Chondrocyte (in vitro differentiated cells): ENCODE results near the gene KCTD1. TPM values are rescaled to one million over a fixed set of nuclear protein-coding genes. Genes with fewer than 3 reads are reported as not detected.
A peak's percentile ranks its signal among the peaks of the same experiment; 100 is the strongest.
"Not testable (repeated sequence)": the region's sequence is repeated elsewhere in the genome, so short reads cannot be mapped to it uniquely, and the experiment has no call there.

Experiments
- DNase-seq: peaks from one replicate; pipeline ENCODE4 v3.0.0; 2021; ENCODE audit warnings: mixed read lengths, low spot score
- H3K27ac Mint-ChIP-seq: one replicate; pipeline ENCODE4 v1.8.0; 2021; ENCODE audit warnings: mild to moderate bottlenecking, moderate library complexity, mixed read lengths; ENCODE audit not compliant: unreplicated experiment
- H3K27me3 Mint-ChIP-seq: 2 replicates; pipeline ENCODE4 v1.8.0; 2021; ENCODE audit warnings: low read depth, mixed read lengths
- H3K36me3 Mint-ChIP-seq: 2 replicates; pipeline ENCODE4 v1.8.0; 2021; ENCODE audit warnings: low read depth, mixed read lengths
- H3K4me1 Mint-ChIP-seq: 2 replicates; pipeline ENCODE4 v1.8.0; 2021; ENCODE audit warnings: low read depth, mild to moderate bottlenecking, mixed read lengths
- H3K4me3 Mint-ChIP-seq: one replicate; pipeline ENCODE4 v1.8.0; 2021; ENCODE audit warnings: mild to moderate bottlenecking, moderate library complexity, mixed read lengths; ENCODE audit not compliant: unreplicated experiment
- H3K9me3 Mint-ChIP-seq: 2 replicates; pipeline ENCODE4 v1.8.0; 2021; ENCODE audit warnings: low read depth, mixed read lengths
- CTCF ChIP-seq: fragments of 200-600 bp; sonication (generic); IDR thresholded peaks from 2 replicates; pipeline ENCODE4 v1.5.0; 2021; ENCODE audit warnings: antibody characterized with exemption, mild to moderate bottlenecking, moderate library complexity
- total RNA-seq: library from RNA; stranded (reverse); gene quantifications from 3 replicates; pipeline ENCODE4 v1.2.1, GENCODE V29; 2021

The KCTD1 gene
- total RNA-seq, 1 donor from 2014 or later = 18.1 TPM

GRCh38 chr18:26442126-26442525 lies 106.2 kb downstream of the KCTD1 start:
- H3K9me3 Mint-ChIP-seq = peaks cover 5% of the 10 kb centered on the region
- peaks cover 13% of the 10 kb centered on the region for H3K4me1 Mint-ChIP-seq
- no peak overlapping the region for H3K27ac Mint-ChIP-seq
- no peaks in the 10 kb centered on the region for H3K27me3 Mint-ChIP-seq
- DNase-seq = no peak
- H3K36me3 Mint-ChIP-seq = peaks cover 1% of the 10 kb centered on the region
- H3K4me3 Mint-ChIP-seq = no peak overlapping the region
- no peak for TF ChIP-seq CTCF

GRCh38 chr18:26440644-26441043 lies 107.7 kb downstream of the KCTD1 start:
- no peaks in the 10 kb centered on the region for H3K27me3 Mint-ChIP-seq
- TF ChIP-seq CTCF = no peak
- DNase-seq = no peak
- no peak overlapping the region for H3K27ac Mint-ChIP-seq
- no peak overlapping the region for H3K4me3 Mint-ChIP-seq
- H3K36me3 Mint-ChIP-seq = peaks cover 1% of the 10 kb centered on the region
- H3K4me1 Mint-ChIP-seq = peaks cover 28% of the 10 kb centered on the region
- peaks cover 5% of the 10 kb centered on the region for H3K9me3 Mint-ChIP-seq

- H3K27ac Mint-ChIP-seq = no peak overlapping the region
- no peak overlapping the region for H3K4me3 Mint-ChIP-seq
- no peaks in the 10 kb centered on the region for H3K27me3 Mint-ChIP-seq
- H3K36me3 Mint-ChIP-seq = no peaks in the 10 kb centered on the region
- H3K4me1 Mint-ChIP-seq = peaks cover 30% of the 10 kb centered on the region
- no peak for DNase-seq
- H3K9me3 Mint-ChIP-seq = peaks cover 5% of the 10 kb centered on the region
- no peak for TF ChIP-seq CTCF
Measured at GRCh38 chr18:26439537-26439936, 108.8 kb downstream of the KCTD1 start.

GRCh38 chr18:26438980-26439379 lies 109.4 kb downstream of the KCTD1 start:
- no peak for TF ChIP-seq CTCF
- Mint-ChIP-seq H3K4me3 (no peak overlapping the region), H3K9me3 (peaks cover 4% of the 10 kb centered on the region), H3K36me3 (no peaks in the 10 kb centered on the region), H3K27ac (no peak overlapping the region), H3K27me3 (no peaks in the 10 kb centered on the region), H3K4me1 (peaks cover 30% of the 10 kb centered on the region)
- no peak for DNase-seq

- not testable (repeated sequence) for H3K4me3 Mint-ChIP-seq, H3K27me3 Mint-ChIP-seq, H3K9me3 Mint-ChIP-seq, DNase-seq, H3K27ac Mint-ChIP-seq, H3K36me3 Mint-ChIP-seq
- peaks cover 30% of the 10 kb centered on the region for H3K4me1 Mint-ChIP-seq
Measured at GRCh38 chr18:26437634-26438033, 110.7 kb downstream of the KCTD1 start.

- Mint-ChIP-seq H3K27me3 (no peaks in the 10 kb centered on the region), H3K4me3 (no peak overlapping the region), H3K36me3 (no peaks in the 10 kb centered on the region), H3K27ac (peak overlapping the region; percentile 93), H3K4me1 (peaks cover 20% of the 10 kb centered on the region), H3K9me3 (no peaks in the 10 kb centered on the region)
- no peak for TF ChIP-seq CTCF
- DNase-seq = no peak
Measured at GRCh38 chr18:26436176-26437051, 111.9 kb downstream of the KCTD1 start.
